ENCODE results near the gene MRPL22.
"Not testable (repeated sequence)": the region's sequence is repeated elsewhere in the genome, so short reads cannot be mapped to it uniquely, and the experiment has no call there.

MRPL22 gene

GRCh38 chr5:154940772-154941620 lies at the start of gene MRPL22:
TSS of gene MRPL22 (plus strand) at chr5:154941073. CDS start at chr5:154941111, 38 bp downstream.
- peak; percentile 75 to 88 for DNase-seq

- no peak for DNase-seq
These were observed 48.5 kb upstream of the MRPL22 start for GRCh38 chr5:154892369-154892771.

- DNase-seq = no peak
These were observed 47.5 kb upstream of the MRPL22 start for GRCh38 chr5:154893381-154893780.

- DNase-seq = no peak
These were observed 45.0 kb upstream of the MRPL22 start for GRCh38 chr5:154895606-154896561.

GRCh38 chr5:154896562-154897165 lies 44.2 kb upstream of the MRPL22 start:
- DNase-seq = no peak

- no peak for DNase-seq
These were observed 42.7 kb upstream of the MRPL22 start for GRCh38 chr5:154898210-154898609.

- DNase-seq = no peak
These were observed 41.6 kb upstream of the MRPL22 start for GRCh38 chr5:154899151-154899816.

- no peak for DNase-seq
These were observed 40.8 kb upstream of the MRPL22 start for GRCh38 chr5:154900066-154900465.

GRCh38 chr5:154901276-154901675 lies 39.6 kb upstream of the MRPL22 start:
- no peak for DNase-seq

- DNase-seq = no peak
These were observed 39.0 kb upstream of the MRPL22 start for GRCh38 chr5:154901913-154902312.

GRCh38 chr5:154905601-154906000 lies 35.3 kb upstream of the MRPL22 start:
- DNase-seq = not testable (repeated sequence)

GRCh38 chr5:154916874-154917273 lies 24.0 kb upstream of the MRPL22 start:
- DNase-seq = no peak

- DNase-seq = no peak
These were observed 23.1 kb upstream of the MRPL22 start for GRCh38 chr5:154917757-154918156.

GRCh38 chr5:154923441-154924430 lies 17.1 kb upstream of the MRPL22 start:
- DNase-seq = no peak

- no peak for DNase-seq
These were observed 7.3 kb upstream of the MRPL22 start for GRCh38 chr5:154933537-154933936.

- no peak for DNase-seq
These were observed 6.0 kb upstream of the MRPL22 start for GRCh38 chr5:154934881-154935280.

- no peak for DNase-seq
These were observed 3.6 kb upstream of the MRPL22 start for GRCh38 chr5:154937186-154937717.

- peak; percentile 68 to 74 for DNase-seq
These were observed 3.0 kb upstream of the MRPL22 start, which contains the start of gene GEMIN5 for GRCh38 chr5:154937718-154938466. TSS of gene GEMIN5 (minus strand) at chr5:154938211. CDS start at chr5:154938133, 78 bp downstream.

- not testable (repeated sequence) for DNase-seq
These were observed 1.5 kb upstream of the MRPL22 start for GRCh38 chr5:154939387-154939786.

- DNase-seq = no peak
These were observed 500 bp upstream of the MRPL22 start for GRCh38 chr5:154940375-154940771.

All from hippocampal formation (tissue), 2 donors.